Superior temporal gyrus (tissue), 1 donor: ENCODE results near the gene LPP.
A peak's percentile ranks its signal among the peaks of the same experiment; 100 is the strongest.
"Not testable (repeated sequence)": the region's sequence is repeated elsewhere in the genome, so short reads cannot be mapped to it uniquely, and the experiment has no call there.

Source experiments
- DNase-seq: peaks from one replicate; pipeline ENCODE4 v3.0.0-alpha.2; 2016; ENCODE audit errors: extremely low spot score

LPP gene, protein sequence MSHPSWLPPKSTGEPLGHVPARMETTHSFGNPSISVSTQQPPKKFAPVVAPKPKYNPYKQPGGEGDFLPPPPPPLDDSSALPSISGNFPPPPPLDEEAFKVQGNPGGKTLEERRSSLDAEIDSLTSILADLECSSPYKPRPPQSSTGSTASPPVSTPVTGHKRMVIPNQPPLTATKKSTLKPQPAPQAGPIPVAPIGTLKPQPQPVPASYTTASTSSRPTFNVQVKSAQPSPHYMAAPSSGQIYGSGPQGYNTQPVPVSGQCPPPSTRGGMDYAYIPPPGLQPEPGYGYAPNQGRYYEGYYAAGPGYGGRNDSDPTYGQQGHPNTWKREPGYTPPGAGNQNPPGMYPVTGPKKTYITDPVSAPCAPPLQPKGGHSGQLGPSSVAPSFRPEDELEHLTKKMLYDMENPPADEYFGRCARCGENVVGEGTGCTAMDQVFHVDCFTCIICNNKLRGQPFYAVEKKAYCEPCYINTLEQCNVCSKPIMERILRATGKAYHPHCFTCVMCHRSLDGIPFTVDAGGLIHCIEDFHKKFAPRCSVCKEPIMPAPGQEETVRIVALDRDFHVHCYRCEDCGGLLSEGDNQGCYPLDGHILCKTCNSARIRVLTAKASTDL

GRCh38 chr3:188154014-188154808 is at the start of gene LPP:
Gene LPP, plus strand, starts transcription at chr3:188154157. Its CDS starts 251,964 bp downstream, at chr3:188406121.
- DNase-seq = peak; percentile 42

GRCh38 chr3:188106006-188106405 is 48.0 kb upstream of the LPP start:
- DNase-seq = no peak

GRCh38 chr3:188106454-188106853 is 47.5 kb upstream of the LPP start:
- DNase-seq = no peak

- DNase-seq = no peak
Observed at GRCh38 chr3:188106887-188107830, 46.8 kb upstream of the LPP start.

- no peak for DNase-seq
Observed at GRCh38 chr3:188108703-188109412, 45.1 kb upstream of the LPP start.

- DNase-seq = no peak
Observed at GRCh38 chr3:188111002-188111584, 42.9 kb upstream of the LPP start.

GRCh38 chr3:188113756-188114155 is 40.2 kb upstream of the LPP start:
- no peak for DNase-seq

DNA sequence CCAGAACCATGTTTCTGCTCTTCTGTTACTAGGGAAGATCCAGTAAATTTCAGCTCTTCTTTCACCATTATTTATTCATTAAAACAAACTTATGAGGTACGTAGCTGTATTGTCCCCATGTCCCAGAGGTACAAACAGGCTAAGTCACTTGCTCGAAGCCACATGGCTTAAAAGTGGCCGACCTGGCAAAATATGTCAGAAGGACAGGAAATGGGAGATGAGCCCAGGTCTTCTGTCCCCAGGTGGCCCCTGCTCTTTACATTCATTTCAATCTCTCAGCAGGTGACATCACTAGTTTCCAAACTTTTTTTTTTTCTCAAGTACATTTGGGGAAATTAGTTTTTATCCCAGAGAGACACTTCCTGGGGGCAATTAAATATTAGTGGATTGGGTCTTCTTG is 34.1 kb upstream of the LPP start:
- DNase-seq = no peak

- DNase-seq = no peak
Observed at GRCh38 chr3:188122571-188123169, 31.3 kb upstream of the LPP start.

DNA sequence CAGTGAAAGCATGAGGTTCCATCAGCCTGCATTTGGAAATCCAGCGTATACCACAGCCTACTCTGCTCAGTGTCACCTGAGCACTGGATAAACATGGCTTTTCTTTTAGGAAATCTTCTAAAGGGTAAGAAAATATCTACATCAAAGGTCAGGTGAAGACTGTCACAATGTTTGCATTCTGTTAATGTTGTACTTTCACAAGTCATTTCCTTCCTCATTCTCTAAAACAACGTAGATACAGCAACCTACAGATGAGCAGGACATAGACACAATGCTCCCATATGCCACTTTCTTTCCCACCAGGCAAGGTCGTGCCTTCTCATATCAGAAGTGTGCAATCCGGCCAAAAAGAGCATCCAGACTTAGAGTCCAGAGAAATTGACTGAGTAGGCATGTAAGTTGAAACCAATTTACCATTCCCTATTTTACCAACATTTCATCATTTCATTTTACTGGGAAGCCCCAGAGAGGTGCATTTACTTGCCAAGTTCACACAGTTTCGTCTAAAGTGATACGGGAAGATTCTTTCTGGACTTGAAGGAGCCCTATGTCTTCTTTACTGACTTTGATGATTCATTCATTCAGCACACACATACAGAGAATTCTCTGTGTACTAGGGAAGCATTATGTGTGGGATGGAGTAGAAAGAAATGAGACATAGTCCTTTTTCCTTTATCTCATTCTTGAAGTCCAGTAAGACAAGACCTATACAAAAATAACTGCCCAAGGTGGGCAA is 30.6 kb upstream of the LPP start:
- no peak for DNase-seq

- no peak for DNase-seq
Observed at GRCh38 chr3:188124184-188124583, 29.8 kb upstream of the LPP start.

DNA sequence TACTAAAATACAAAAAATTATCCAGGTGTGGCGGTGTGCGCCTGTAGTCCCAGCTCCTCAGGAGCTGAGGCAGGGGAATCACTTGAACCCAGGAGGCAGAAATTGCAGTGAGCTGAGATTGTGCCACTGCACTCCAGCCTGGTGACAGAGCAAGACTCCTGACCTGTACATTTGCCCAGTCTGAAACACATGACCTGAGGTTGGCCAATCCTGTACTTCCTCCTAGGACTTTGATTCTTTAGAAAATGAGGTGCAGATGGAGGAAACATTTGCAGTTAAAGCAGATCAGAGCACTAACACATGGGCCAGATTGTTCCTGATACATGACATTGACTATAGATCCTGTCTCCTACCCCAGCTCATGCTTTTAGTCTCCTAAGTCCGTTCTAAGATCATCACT is 28.9 kb upstream of the LPP start:
- no peak for DNase-seq

GRCh38 chr3:188126276-188126675 is 27.7 kb upstream of the LPP start:
- no peak for DNase-seq

- no peak for DNase-seq
Observed at GRCh38 chr3:188126934-188127333, 27.0 kb upstream of the LPP start.

DNA sequence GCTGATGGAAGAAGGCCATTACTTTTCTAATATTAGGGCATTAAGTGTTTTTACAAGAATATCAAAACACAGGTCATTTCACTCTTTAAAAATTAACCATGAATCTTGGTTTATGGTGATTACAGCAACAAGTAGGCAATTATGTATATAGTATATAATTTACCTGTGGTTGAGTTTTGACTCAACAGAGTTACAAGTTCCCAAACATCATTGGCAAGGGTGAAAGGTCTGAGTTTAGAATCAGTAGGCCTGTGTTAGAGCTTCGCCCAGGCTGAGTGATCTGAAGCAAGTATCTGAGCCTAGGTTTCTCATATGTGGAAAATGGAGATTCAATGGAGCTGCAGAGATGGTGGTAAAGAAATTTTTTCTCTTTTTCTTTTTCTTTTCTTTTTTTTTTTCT is 25.1 kb upstream of the LPP start:
- no peak for DNase-seq

DNA sequence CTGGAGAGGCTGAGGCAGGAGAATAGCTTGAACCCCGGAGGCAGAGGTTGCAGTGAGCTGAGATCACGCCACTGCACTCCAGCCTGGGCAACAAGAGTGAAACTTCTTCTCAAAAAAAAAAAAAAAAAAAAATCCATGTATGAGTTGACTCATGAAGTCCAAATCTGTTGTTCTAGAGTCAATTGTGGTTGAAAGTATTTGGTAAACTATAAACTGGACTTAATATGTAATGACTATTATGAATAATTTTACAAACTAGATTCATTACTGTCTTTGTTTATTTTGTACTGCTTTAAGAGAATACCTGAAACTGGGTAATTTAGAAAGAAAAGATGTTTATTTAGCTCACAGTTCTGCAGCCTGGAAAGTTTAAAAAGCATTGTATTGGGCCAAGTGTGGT is 22.9 kb upstream of the LPP start:
- DNase-seq = not testable (repeated sequence)

GRCh38 chr3:188133219-188133618 is 20.7 kb upstream of the LPP start:
- DNase-seq = no peak

GRCh38 chr3:188133646-188134045 is 20.3 kb upstream of the LPP start:
- DNase-seq = no peak

DNA sequence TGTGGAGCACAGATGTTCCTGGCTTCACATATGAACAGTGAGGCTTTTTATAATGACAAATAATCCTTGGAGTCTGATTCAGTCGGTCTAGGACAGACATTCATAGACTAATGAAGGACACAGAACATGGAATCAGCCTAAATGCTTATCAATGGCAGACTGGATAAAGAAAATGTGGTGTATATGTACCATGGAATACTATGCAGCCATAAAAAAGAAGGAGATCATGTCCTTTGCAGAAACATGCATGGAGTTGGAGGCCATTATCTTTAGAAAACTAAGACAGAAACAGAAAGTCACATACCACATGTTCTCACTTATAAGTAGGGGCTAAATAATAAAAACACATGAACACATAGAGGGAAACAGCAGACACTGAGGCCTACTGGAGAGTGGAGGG is 19.9 kb upstream of the LPP start:
- DNase-seq = no peak
